A673 (cell line): ENCODE results near the gene ADAMTS8. TPM values are rescaled to one million over a fixed set of nuclear protein-coding genes. Genes with fewer than 3 reads are reported as not detected.

Source experiments
- BruUV-seq: library from RNA; stranded (reverse); fragments of 400-500 nt; replicated peaks from 2 replicates; lab custom pipeline; 2021; lab: Mats Ljungman, UMichigan
- CTCF ChIA-PET: fragments of 300-600 bp; sonication (Branson Sonifier 250); formaldehyde crosslinking; loops from one replicate; lab custom pipeline; 2022; ENCODE audit warnings: antibody characterized with exemption; lab: Charles Lee
- POLR2A ChIA-PET: fragments of 300-600 bp; sonication (Branson Sonifier 250); formaldehyde crosslinking; loops from one replicate; lab custom pipeline; 2022; ENCODE audit warnings: antibody characterized with exemption; ENCODE audit not compliant: low non-redundant PET; lab: Charles Lee
- DNase-seq: peaks from one replicate; pipeline ENCODE4 v3.0.0-alpha.2; 2015; ENCODE audit warnings: low spot score
- H3K27ac ChIP-seq: fragments of 200-600 bp; sonication (generic); 2 replicates; pipeline ENCODE4 v1.5.1; 2016; ENCODE audit warnings: mixed run types, low read depth, mild to moderate bottlenecking, mixed read lengths, antibody characterized with exemption, low read length; ENCODE audit not compliant: poor library complexity, severe bottlenecking
- H3K27me3 ChIP-seq: fragments of 200-600 bp; sonication (generic); replicated peaks from 2 replicates; pipeline ENCODE4 v1.6.1; 2017; ENCODE audit warnings: mixed run types, low read depth, mild to moderate bottlenecking, mixed read lengths, antibody characterized with exemption, low read length; ENCODE audit not compliant: insufficient read depth, poor library complexity
- H3K36me3 ChIP-seq: fragments of 200-600 bp; sonication (generic); 2 replicates; pipeline ENCODE4 v1.6.1; 2016; ENCODE audit warnings: mixed run types, mild to moderate bottlenecking, mixed read lengths, antibody characterized with exemption, low read length; ENCODE audit not compliant: insufficient read depth, poor library complexity, severe bottlenecking
- H3K4me1 ChIP-seq: fragments of 200-600 bp; sonication (generic); 2 replicates; pipeline ENCODE4 v1.6.1; 2017; ENCODE audit warnings: mixed run types, mild to moderate bottlenecking, mixed read lengths, antibody characterized with exemption, low read length; ENCODE audit not compliant: insufficient read depth, poor library complexity, severe bottlenecking
- H3K4me3 ChIP-seq: fragments of 200-600 bp; sonication (generic); 2 replicates; pipeline ENCODE4 v1.5.1; 2016; ENCODE audit warnings: low read depth, mixed run types, mild to moderate bottlenecking, mixed read lengths, low read length; ENCODE audit not compliant: poor library complexity, severe bottlenecking
- H3K9me3 ChIP-seq: fragments of 200-600 bp; sonication (generic); 2 replicates; pipeline ENCODE4 v1.6.1; 2016; ENCODE audit warnings: mixed run types, low read depth, mild to moderate bottlenecking, mixed read lengths, antibody characterized with exemption, low read length; ENCODE audit not compliant: poor library complexity, severe bottlenecking
- EZH2 ChIP-seq: fragments of 200-600 bp; sonication (generic); IDR thresholded peaks from 2 replicates; pipeline ENCODE4 v1.6.1; 2017; ENCODE audit warnings: borderline replicate concordance, low read depth, mild to moderate bottlenecking, mixed read lengths, antibody characterized with exemption, low read length; ENCODE audit not compliant: poor library complexity, severe bottlenecking
- intact Hi-C: fragments of 100-400 bp; cut with micrococcal nuclease; formaldehyde crosslinking; loops from one replicate; pipeline ENCODE4 v1.10.0; 2022; ENCODE audit not compliant: unreplicated experiment
- total RNA-seq: library from RNA; stranded (reverse); gene quantifications from 2 replicates; pipeline ENCODE4 v1.2.3, GENCODE V29; 2021
- TF ChIP-seq, protein P1 (sequence below): fragments of 300-800, 200-600 bp; sonication (generic); conservative IDR thresholded peaks from 2 replicates; pipeline ENCODE4 v1.5.1; 2017; ENCODE audit warnings: low read depth, mild to moderate bottlenecking, antibody characterized with exemption, low read length, moderate library complexity, mixed read lengths

Gene ADAMTS8
- total RNA-seq, 1 experiment from 2014 or later: not detected

DNA sequence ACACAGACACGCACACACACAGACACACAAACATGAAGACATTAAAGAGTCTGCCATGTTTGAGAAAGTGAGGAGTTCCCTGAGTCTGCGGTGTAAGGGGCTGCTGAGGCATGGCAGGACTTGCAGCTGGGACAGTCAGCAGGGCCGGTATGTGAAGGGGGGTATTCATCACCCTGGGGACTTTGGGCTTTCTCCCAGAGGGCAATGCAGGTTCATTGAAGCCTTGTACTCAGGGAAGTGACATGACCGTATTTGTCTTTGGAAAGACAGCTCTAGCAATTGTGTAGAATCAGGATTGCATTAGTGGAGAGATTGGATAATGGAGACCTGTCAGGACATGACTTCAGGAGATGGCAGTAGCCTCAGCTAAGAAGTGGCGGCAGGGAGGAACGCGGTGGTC lies 9.4 kb upstream of the ADAMTS8 start:
- Histone ChIP-seq H3K9me3 (no peaks in the 10 kb centered on the region), H3K27ac (no peak overlapping the region), H3K27me3 (no peaks in the 10 kb centered on the region), H3K36me3 (no peaks in the 10 kb centered on the region), H3K4me3 (no peak overlapping the region), H3K4me1 (no peaks in the 10 kb centered on the region)
- ChIA-PET CTCF (no interaction called here), POLR2A (no interaction called here)
- intact Hi-C loops: no loop called here
- TF ChIP-seq, protein P1, sequence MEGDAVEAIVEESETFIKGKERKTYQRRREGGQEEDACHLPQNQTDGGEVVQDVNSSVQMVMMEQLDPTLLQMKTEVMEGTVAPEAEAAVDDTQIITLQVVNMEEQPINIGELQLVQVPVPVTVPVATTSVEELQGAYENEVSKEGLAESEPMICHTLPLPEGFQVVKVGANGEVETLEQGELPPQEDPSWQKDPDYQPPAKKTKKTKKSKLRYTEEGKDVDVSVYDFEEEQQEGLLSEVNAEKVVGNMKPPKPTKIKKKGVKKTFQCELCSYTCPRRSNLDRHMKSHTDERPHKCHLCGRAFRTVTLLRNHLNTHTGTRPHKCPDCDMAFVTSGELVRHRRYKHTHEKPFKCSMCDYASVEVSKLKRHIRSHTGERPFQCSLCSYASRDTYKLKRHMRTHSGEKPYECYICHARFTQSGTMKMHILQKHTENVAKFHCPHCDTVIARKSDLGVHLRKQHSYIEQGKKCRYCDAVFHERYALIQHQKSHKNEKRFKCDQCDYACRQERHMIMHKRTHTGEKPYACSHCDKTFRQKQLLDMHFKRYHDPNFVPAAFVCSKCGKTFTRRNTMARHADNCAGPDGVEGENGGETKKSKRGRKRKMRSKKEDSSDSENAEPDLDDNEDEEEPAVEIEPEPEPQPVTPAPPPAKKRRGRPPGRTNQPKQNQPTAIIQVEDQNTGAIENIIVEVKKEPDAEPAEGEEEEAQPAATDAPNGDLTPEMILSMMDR: no peak
- no peak for DNase-seq
- no TSS peak for BruUV-seq

DNA sequence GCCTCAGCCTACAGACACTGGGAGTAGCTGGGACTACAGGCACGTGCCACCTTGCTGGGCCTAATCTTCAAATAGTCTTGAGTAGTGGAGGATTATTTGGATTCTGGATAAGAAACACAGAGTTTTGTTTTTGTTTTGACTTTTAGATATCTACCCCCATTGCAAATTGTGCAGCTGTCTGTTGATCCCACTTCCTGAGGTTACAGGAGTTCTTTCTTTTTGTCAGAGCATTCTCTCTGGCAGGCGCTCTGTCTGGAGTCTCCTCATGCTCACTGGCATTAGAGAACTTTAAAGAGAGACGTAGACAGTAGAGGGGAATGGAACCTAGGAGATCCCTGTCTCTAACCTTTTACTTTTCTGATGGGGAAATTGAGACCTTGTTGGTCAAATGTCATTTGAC lies 7.8 kb upstream of the ADAMTS8 start:
- intact Hi-C loops: no loop called here
- Histone ChIP-seq H3K27me3 (peaks cover 6% of the 10 kb centered on the region), H3K4me1 (peaks cover 5% of the 10 kb centered on the region), H3K9me3 (no peaks in the 10 kb centered on the region), H3K36me3 (no peaks in the 10 kb centered on the region), H3K4me3 (no peak overlapping the region), H3K27ac (no peak overlapping the region)
- no peak for TF ChIP-seq EZH2
- TF ChIP-seq, protein P1: no peak
- POLR2A ChIA-PET: no interaction called here
- BruUV-seq: no TSS peak
- DNase-seq: no peak
- CTCF ChIA-PET: no interaction called here

DNA sequence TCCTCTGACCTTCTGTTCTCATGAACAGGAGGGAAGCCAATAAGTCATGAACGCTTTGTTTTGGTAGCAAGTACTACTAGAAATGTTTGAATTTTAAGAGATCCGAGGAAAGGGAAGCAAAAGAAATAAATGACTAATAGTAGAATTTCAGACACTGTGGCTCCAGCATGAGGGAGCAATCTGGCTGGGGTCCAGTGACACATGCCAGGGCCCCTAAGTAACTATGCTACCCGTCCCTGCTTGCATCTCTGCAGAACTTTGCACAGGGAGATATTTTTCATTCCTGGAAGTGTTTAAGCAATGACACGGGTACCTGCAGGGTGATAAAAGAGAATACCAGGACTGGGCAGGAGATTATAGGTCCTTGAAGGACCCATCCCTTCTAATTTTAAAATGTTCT lies 7.3 kb upstream of the ADAMTS8 start:
- H3K27me3 ChIP-seq: peaks cover 9% of the 10 kb centered on the region
- intact Hi-C loops: loop anchor here (1.0 to 2.0 kb wide), 3 partner anchors 239 to 427 kb away; no protein-coding TSS in a partner anchor
- no peak overlapping the region for H3K4me3 ChIP-seq
- ChIA-PET CTCF (interaction anchor here (0.8 to 3.0 kb wide), 6 partner anchors 392 to 428 kb away, joined by 3 to 31 read pairs (median 5); no protein-coding TSS in a partner anchor), POLR2A (no interaction called here)
- H3K36me3 ChIP-seq: no peaks in the 10 kb centered on the region
- peaks cover 5% of the 10 kb centered on the region for H3K4me1 ChIP-seq
- DNase-seq: no peak
- H3K27ac ChIP-seq: no peak overlapping the region
- TF ChIP-seq EZH2: no peak
- TF ChIP-seq, protein P1: no peak
- BruUV-seq: no TSS peak
- no peaks in the 10 kb centered on the region for H3K9me3 ChIP-seq
